PFSK-1 (cell line): ENCODE data around the gene NOP16.

ENCODE experiments used
- FOXP2 ChIP-seq: optimal IDR thresholded peaks from 2 replicates; pipeline ENCODE3; 2011; ENCODE audit warnings: borderline replicate concordance, control low read depth, inconsistent platforms; ENCODE audit not compliant: insufficient read depth; ENCODE audit errors: extremely low read length, extremely low read depth
- POLR2AphosphoS5 ChIP-seq: IDR thresholded peaks from 2 replicates; pipeline ENCODE4 v1.6.1; 2012; ENCODE audit warnings: low read depth, mild to moderate bottlenecking, control low read depth, low read length, moderate library complexity
- SIN3A ChIP-seq: IDR thresholded peaks from 2 replicates; pipeline ENCODE4 v1.6.1; 2012; ENCODE audit warnings: mild to moderate bottlenecking, low read length, moderate library complexity, borderline replicate concordance; ENCODE audit not compliant: insufficient read depth
- TAF1 ChIP-seq: IDR thresholded peaks from 2 replicates; pipeline ENCODE4 v1.6.1; 2012; ENCODE audit warnings: low read length, control low read depth, borderline replicate concordance; ENCODE audit not compliant: insufficient read depth
- TF ChIP-seq, protein P1 (sequence below), 2 experiments: IDR thresholded peaks; 2 replicates each; pipeline versions ENCODE4 v1.6.1 to v1.8.0; 2011 to 2012; ENCODE audit warnings: low read depth in 2 of 2, low read length in 2 of 2, control low read depth in 1 of 2, inconsistent platforms in 1 of 2, mild to moderate bottlenecking in 1 of 2, moderate library complexity in 1 of 2; ENCODE audit not compliant: insufficient read depth in 1 of 2

NOP16 gene

DNA sequence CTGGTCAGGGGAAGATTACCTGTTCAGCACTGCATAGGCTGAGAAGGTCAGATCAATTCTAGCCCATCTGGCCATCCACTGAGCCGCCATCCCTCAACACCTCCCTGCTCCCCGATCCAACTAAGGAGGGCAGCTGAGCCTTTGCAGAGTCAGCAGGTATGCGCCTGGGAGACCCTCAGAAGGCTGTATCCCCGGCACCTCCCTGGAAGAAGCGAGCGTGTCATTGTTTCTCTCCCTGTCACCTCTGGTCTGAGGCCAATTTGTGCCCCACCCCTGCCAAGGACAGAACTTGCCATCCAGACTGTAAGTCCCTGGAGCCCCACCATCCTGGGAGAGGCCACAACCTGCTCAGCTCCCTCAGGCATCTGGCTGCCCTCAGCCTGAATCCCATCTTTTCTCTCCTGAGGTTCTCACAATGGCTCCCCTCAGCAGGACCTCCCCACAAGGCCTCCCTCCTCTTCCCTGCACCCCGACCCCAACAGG lies 25.4 kb upstream of the NOP16 start:
- TF ChIP-seq TAF1 (no peak), POLR2AphosphoS5 (no peak), FOXP2 (no peak), SIN3A (no peak)
- TF ChIP-seq, protein P1, sequence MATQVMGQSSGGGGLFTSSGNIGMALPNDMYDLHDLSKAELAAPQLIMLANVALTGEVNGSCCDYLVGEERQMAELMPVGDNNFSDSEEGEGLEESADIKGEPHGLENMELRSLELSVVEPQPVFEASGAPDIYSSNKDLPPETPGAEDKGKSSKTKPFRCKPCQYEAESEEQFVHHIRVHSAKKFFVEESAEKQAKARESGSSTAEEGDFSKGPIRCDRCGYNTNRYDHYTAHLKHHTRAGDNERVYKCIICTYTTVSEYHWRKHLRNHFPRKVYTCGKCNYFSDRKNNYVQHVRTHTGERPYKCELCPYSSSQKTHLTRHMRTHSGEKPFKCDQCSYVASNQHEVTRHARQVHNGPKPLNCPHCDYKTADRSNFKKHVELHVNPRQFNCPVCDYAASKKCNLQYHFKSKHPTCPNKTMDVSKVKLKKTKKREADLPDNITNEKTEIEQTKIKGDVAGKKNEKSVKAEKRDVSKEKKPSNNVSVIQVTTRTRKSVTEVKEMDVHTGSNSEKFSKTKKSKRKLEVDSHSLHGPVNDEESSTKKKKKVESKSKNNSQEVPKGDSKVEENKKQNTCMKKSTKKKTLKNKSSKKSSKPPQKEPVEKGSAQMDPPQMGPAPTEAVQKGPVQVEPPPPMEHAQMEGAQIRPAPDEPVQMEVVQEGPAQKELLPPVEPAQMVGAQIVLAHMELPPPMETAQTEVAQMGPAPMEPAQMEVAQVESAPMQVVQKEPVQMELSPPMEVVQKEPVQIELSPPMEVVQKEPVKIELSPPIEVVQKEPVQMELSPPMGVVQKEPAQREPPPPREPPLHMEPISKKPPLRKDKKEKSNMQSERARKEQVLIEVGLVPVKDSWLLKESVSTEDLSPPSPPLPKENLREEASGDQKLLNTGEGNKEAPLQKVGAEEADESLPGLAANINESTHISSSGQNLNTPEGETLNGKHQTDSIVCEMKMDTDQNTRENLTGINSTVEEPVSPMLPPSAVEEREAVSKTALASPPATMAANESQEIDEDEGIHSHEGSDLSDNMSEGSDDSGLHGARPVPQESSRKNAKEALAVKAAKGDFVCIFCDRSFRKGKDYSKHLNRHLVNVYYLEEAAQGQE (IDR thresholded peaks at IDR 0.05; ENCODE audit: insufficient read depth in 1 of 2, low read depth in 2 of 2, low read length in 2 of 2) = no peak

DNA sequence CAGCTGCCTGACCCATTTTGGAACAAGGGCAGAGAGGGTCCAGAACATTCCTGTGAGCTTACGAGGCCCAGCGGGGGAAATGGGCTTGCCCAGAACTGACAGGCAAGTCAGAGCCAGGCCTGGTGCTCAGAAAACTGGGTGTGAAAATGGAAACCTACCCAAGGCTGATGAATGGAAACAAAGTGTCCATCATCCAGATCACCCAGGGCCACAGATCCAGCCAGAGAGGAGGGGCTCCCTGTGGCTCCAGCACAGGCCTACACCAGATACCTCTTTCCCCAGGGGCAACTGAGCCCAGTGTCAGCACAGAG lies 24.8 kb upstream of the NOP16 start:
- TF ChIP-seq FOXP2 = no peak
- TF ChIP-seq, protein P1 (IDR thresholded peaks at IDR 0.05; ENCODE audit: insufficient read depth in 1 of 2, low read depth in 2 of 2, low read length in 2 of 2) = no peak
- no peak for TF ChIP-seq POLR2AphosphoS5
- TF ChIP-seq SIN3A = no peak
- no peak for TF ChIP-seq TAF1

DNA sequence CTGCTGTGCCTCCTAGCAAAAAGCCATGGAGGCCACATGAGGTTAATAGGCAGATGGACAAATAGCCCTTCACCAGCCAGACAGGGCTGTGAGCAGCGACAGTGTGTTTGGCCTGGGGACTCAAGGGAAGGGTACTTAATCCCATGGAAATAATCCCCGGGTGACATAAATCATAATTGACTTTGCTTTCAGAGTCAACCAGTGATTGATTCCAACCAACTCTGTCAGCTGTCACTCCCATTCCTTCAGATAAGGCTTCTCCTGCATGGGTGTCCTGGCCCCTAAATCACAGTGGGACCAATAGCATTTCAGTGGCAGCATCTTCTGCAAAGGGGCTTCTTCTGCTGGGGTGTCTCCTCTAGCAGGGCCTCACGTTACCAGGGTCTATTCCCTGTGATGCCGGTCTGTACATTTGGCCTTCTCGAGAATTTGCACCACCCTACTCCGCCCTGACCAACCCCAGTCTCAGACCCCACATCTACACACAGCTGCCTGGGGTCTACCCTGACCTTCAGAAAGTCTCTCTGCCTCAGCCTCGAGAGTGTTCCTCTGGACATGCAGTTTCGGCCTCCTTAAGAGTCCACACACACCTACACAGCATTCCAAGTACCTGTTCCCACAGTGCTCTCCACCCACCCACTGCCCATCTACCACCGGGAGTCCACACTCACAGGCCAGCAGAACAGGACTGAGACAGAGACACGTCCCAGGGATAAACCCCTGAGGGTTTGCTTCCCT lies 24.3 kb upstream of the NOP16 start:
- TF ChIP-seq SIN3A = no peak
- TF ChIP-seq, protein P1 (IDR thresholded peaks at IDR 0.05; ENCODE audit: insufficient read depth in 1 of 2, low read depth in 2 of 2, low read length in 2 of 2) = no peak
- TF ChIP-seq FOXP2 = no peak
- no peak for TF ChIP-seq TAF1
- no peak for TF ChIP-seq POLR2AphosphoS5

DNA sequence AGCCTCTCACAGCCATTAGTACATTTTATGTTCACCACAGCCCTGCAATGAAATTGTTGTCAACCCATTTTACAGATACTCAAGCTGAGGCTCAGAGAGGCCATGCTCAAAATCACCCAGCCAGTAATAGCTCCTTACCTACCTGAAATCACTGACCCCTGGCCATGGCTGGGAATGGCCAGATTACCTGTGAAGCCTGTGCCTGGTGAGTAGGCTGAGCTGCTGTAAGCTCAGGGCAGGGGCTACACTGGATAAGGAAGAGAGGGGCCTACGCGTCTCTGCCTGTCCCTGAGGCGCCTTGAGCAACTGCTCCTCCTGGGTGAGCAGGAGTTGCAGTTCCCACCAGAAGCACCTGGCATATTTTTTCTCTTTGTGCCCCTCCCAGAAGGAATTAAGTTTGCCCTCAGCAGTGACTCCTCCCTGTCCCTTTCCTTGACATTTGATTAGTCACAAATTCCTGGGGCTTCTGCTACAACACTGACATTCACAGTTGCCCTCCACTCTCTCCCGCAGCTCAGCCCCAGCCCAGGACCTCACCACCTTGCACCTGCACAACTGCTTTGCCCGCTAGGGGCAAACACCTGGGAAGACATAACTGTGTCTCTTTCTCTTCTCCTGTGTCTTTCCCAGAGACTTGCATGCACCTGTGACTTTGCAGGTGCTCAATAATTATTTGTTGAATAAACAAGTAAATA lies 22.2 kb upstream of the NOP16 start:
- TF ChIP-seq POLR2AphosphoS5 (no peak), FOXP2 (no peak), SIN3A (no peak)

DNA sequence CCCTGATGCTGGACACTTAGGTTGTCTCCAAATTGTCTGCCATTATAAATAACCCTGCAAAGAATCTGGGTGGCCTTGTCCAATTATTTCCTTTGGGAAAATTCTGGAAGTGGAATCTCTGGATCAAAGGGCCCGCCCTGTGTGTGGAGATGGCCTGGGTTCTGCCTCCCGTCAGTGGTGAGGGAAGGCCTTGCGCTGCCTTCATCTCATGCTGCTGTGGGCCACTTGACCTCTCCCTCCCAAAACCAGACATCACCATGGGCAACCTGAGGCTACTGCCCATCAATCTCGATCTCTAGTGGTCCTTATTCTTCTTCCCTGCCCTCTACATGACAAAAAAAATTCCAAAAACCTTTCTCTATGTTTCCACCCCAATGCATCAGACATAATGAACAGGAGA lies 21.4 kb upstream of the NOP16 start:
- no peak for TF ChIP-seq SIN3A

DNA sequence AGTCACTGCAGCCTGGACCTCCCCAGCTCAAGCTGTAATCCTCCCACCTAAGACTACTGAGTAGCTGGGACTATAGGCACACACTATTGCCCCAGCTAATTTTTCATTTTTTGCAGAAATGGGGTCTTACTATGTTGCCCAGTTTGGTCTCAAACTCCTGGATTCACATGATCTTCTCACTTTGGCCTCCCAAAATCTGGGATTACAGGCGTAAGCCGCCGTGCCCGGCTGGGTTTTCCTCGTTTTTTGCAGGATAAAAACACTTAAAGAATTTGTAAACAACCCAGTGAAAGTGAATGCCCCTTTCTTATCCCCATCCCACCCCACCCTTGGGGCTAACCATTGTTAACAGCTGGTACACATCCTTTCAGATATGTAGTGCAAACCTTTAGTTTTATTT lies 20.2 kb upstream of the NOP16 start:
- TF ChIP-seq SIN3A (no peak), POLR2AphosphoS5 (no peak), FOXP2 (no peak), TAF1 (no peak)
- TF ChIP-seq, protein P1 (IDR thresholded peaks at IDR 0.05; ENCODE audit: insufficient read depth in 1 of 2, low read depth in 2 of 2, low read length in 2 of 2) = no peak
